Measurements from ENCODE around the gene TCF20.

Gene TCF20

GRCh38 chr22:42282252-42282942, 11.9 kb upstream of the TCF20 start:
- no peak for DNase-seq (ENCODE audit: low read depth)

GRCh38 chr22:42281706-42282251, 11.3 kb upstream of the TCF20 start:
- no peak for DNase-seq (ENCODE audit: low read depth)

GRCh38 chr22:42281284-42281683, 10.8 kb upstream of the TCF20 start:
- no peak for DNase-seq (ENCODE audit: low read depth)

- DNase-seq (ENCODE audit: low read depth): no peak
Measured at GRCh38 chr22:42280836-42281235, 10.4 kb upstream of the TCF20 start.

GRCh38 chr22:42280140-42280539, 9.7 kb upstream of the TCF20 start:
- DNase-seq (ENCODE audit: low read depth): no peak

GRCh38 chr22:42279425-42280020, 9.1 kb upstream of the TCF20 start:
- no peak for DNase-seq (ENCODE audit: low read depth)

- no peak for DNase-seq (ENCODE audit: low read depth)
Measured at GRCh38 chr22:42277988-42278776, 7.7 kb upstream of the TCF20 start.

GRCh38 chr22:42277232-42277753, 6.8 kb upstream of the TCF20 start:
- no peak for DNase-seq (ENCODE audit: low read depth)

GRCh38 chr22:42275970-42276369, 5.5 kb upstream of the TCF20 start:
- DNase-seq (ENCODE audit: low read depth): no peak

GRCh38 chr22:42275176-42275575, 4.7 kb upstream of the TCF20 start:
- no peak for DNase-seq (ENCODE audit: low read depth)

GRCh38 chr22:42273855-42274451, 3.5 kb upstream of the TCF20 start:
- no peak for DNase-seq (ENCODE audit: low read depth)

- no peak for DNase-seq (ENCODE audit: low read depth)
Measured at GRCh38 chr22:42272431-42272999, 2.1 kb upstream of the TCF20 start.

GRCh38 chr22:42271906-42272305, 1.5 kb upstream of the TCF20 start:
- DNase-seq (ENCODE audit: low read depth): no peak

GRCh38 chr22:42271191-42271813, 849 bp upstream of the TCF20 start:
- DNase-seq (ENCODE audit: low read depth): no peak

- no peak for DNase-seq (ENCODE audit: low read depth)
Measured at GRCh38 chr22:42270176-42270509, 310 bp downstream of the TCF20 start.

GRCh38 chr22:42269432-42270175, 849 bp downstream of the TCF20 start:
- DNase-seq (ENCODE audit: low read depth): peak; percentile 10

GRCh38 chr22:42268852-42269410, 1.5 kb downstream of the TCF20 start:
- no peak for DNase-seq (ENCODE audit: low read depth)

GRCh38 chr22:42265321-42265720, 5.1 kb downstream of the TCF20 start:
- no peak for DNase-seq (ENCODE audit: low read depth)

- DNase-seq (ENCODE audit: low read depth): no peak
Measured at GRCh38 chr22:42263944-42264343, 6.5 kb downstream of the TCF20 start.

- no peak for DNase-seq (ENCODE audit: low read depth)
Measured at GRCh38 chr22:42262964-42263363, 7.5 kb downstream of the TCF20 start.

Data from HS-5 (cell line).